ENCODE results near the gene BANK1.

Gene BANK1

GRCh38 chr4:101813604-101814003 is 23.1 kb downstream of the BANK1 start:
- DNase-seq (ENCODE audit: low read depth) = no peak

GRCh38 chr4:101818362-101818761 is 27.8 kb downstream of the BANK1 start:
- DNase-seq (ENCODE audit: low read depth) = no peak

- DNase-seq (ENCODE audit: low read depth) = no peak
These were observed 33.3 kb downstream of the BANK1 start for GRCh38 chr4:101823864-101824263.

GRCh38 chr4:101824500-101824899 is 34.0 kb downstream of the BANK1 start:
- no peak for DNase-seq (ENCODE audit: low read depth)

- DNase-seq (ENCODE audit: low read depth) = no peak
These were observed 35.4 kb downstream of the BANK1 start for GRCh38 chr4:101825953-101826352.

GRCh38 chr4:101831816-101832215 is 41.3 kb downstream of the BANK1 start:
- no peak for DNase-seq (ENCODE audit: low read depth)

- DNase-seq (ENCODE audit: low read depth) = no peak
These were observed 43.0 kb downstream of the BANK1 start for GRCh38 chr4:101833480-101833879.

GRCh38 chr4:101835121-101835904 is 44.8 kb downstream of the BANK1 start:
- no peak for DNase-seq (ENCODE audit: low read depth)

GRCh38 chr4:101843054-101843453 is 52.5 kb downstream of the BANK1 start:
- DNase-seq (ENCODE audit: low read depth) = no peak

- no peak for DNase-seq (ENCODE audit: low read depth)
These were observed 56.0 kb downstream of the BANK1 start for GRCh38 chr4:101846550-101846949.

GRCh38 chr4:101850698-101851097 is 60.2 kb downstream of the BANK1 start:
- DNase-seq (ENCODE audit: low read depth) = no peak

- DNase-seq (ENCODE audit: low read depth) = no peak
These were observed 61.1 kb downstream of the BANK1 start for GRCh38 chr4:101851672-101852071.

GRCh38 chr4:101853028-101853427 is 62.5 kb downstream of the BANK1 start:
- DNase-seq (ENCODE audit: low read depth) = no peak

- DNase-seq (ENCODE audit: low read depth) = no peak
These were observed 63.2 kb downstream of the BANK1 start for GRCh38 chr4:101853691-101854090.

- no peak for DNase-seq (ENCODE audit: low read depth)
These were observed 64.7 kb downstream of the BANK1 start for GRCh38 chr4:101855239-101855638.

GRCh38 chr4:101856149-101856548 is 65.6 kb downstream of the BANK1 start:
- no peak for DNase-seq (ENCODE audit: low read depth)

GRCh38 chr4:101857176-101857575 is 66.6 kb downstream of the BANK1 start:
- DNase-seq (ENCODE audit: low read depth) = no peak

- DNase-seq (ENCODE audit: low read depth) = no peak
These were observed 68.1 kb downstream of the BANK1 start for GRCh38 chr4:101858641-101859040.

- no peak for DNase-seq (ENCODE audit: low read depth)
These were observed 72.1 kb downstream of the BANK1 start for GRCh38 chr4:101862595-101862994.

- no peak for DNase-seq (ENCODE audit: low read depth)
These were observed 74.1 kb downstream of the BANK1 start for GRCh38 chr4:101864660-101865059.

GRCh38 chr4:101865501-101866062 is 75.1 kb downstream of the BANK1 start:
- DNase-seq (ENCODE audit: low read depth) = no peak

- no peak for DNase-seq (ENCODE audit: low read depth)
These were observed 80.3 kb downstream of the BANK1 start for GRCh38 chr4:101870874-101871273.

- no peak for DNase-seq (ENCODE audit: low read depth)
These were observed 81.6 kb downstream of the BANK1 start for GRCh38 chr4:101871962-101872676.
